ENCODE results near the gene WNT3A.

- no peak for TF ChIP-seq TAF1 (IDR thresholded peaks at IDR 0.05; ENCODE audit: low read depth, low read length)
- no peak for TF ChIP-seq POLR2A (IDR thresholded peaks at IDR 0.05; ENCODE audit: low read depth, low read length)
- TF ChIP-seq POLR2AphosphoS5 (IDR thresholded peaks at IDR 0.05; ENCODE audit: low read depth, low read length), result no peak
Observed at GRCh38 chr1:228021355-228022030, 14.7 kb downstream of the WNT3A start.

Data from GM12891 (cell line).